K562 (cell line): ENCODE data around the gene UTP14C. TPM values are rescaled to one million over a fixed set of nuclear protein-coding genes. Genes with fewer than 3 reads are reported as not detected.

Experiments
- E2F5 ChIP-seq: sonication (generic); formaldehyde crosslinking; IDR thresholded peaks from 2 replicates; pipeline ENCODE4 v1.8.0; 2022; ENCODE audit warnings: mild to moderate bottlenecking, missing genetic modification reagents
- ETS1 ChIP-seq: conservative IDR thresholded peaks from 2 replicates; pipeline ENCODE4 v1.6.1; 2011; ENCODE audit warnings: low read depth, mild to moderate bottlenecking, low read length; ENCODE audit not compliant: control insufficient read depth
- ETV5 ChIP-seq: sonication (generic); formaldehyde crosslinking; IDR thresholded peaks from 2 replicates; pipeline ENCODE4 v1.4.0; 2020; ENCODE audit warnings: low read depth, mild to moderate bottlenecking, missing genetic modification reagents
- FOSL1 ChIP-seq: fragments of 200-800 bp; sonication (Bioruptor generic); conservative IDR thresholded peaks from 2 replicates; pipeline ENCODE4 v1.6.1; 2016; ENCODE audit warnings: missing genetic modification characterization, missing compliant biosample characterization
- FOXP4 ChIP-seq: sonication (generic); formaldehyde crosslinking; IDR thresholded peaks from 2 replicates; pipeline ENCODE4 v1.8.0; 2022; ENCODE audit warnings: mild to moderate bottlenecking, missing genetic modification reagents, borderline replicate concordance
- HNRNPL ChIP-seq: fragments of 200-400 bp; formaldehyde crosslinking; IDR thresholded peaks from 2 replicates; pipeline ENCODE4 v1.6.1; 2017; ENCODE audit warnings: low read depth, mild to moderate bottlenecking, low read length
- HNRNPLL ChIP-seq: fragments of 200-400 bp; formaldehyde crosslinking; IDR thresholded peaks from 2 replicates; pipeline ENCODE4 v1.6.1; 2017; ENCODE audit warnings: low read length, low read depth, mild to moderate bottlenecking; ENCODE audit not compliant: poor library complexity, severe bottlenecking
- MAFG ChIP-seq: fragments of 450-650 bp; conservative IDR thresholded peaks from 2 replicates; pipeline ENCODE4 v1.6.1; 2016; ENCODE audit warnings: missing genetic modification characterization, missing compliant biosample characterization
- PBX2 ChIP-seq, 2 experiments: IDR thresholded peaks in 1 of 2; conservative IDR thresholded peaks in 1 of 2; 2 replicates each; pipeline ENCODE4 v1.6.1; 2016; ENCODE audit warnings: low read depth in 2 of 2, mild to moderate bottlenecking in 1 of 2, missing compliant biosample characterization in 1 of 2, missing genetic modification characterization in 1 of 2, moderate library complexity in 1 of 2
- PKNOX1 ChIP-seq: fragments of 450-650 bp; IDR thresholded peaks from 2 replicates; pipeline ENCODE4 v1.6.1; 2016
- PPARD ChIP-seq: fragments of 250-450 bp; sonication (Bioruptor Pico); IDR thresholded peaks from 2 replicates; pipeline ENCODE4 v1.8.0; 2022; ENCODE audit warnings: inconsistent platforms, mild to moderate bottlenecking, moderate library complexity
- SLC30A9 ChIP-seq: fragments of 250-450 bp; sonication (Bioruptor Pico); IDR thresholded peaks from 2 replicates; pipeline ENCODE4 v1.8.0; 2022; ENCODE audit warnings: mild to moderate bottlenecking, moderate library complexity
- SP1 ChIP-seq: sonication (generic); formaldehyde crosslinking; IDR thresholded peaks from 2 replicates; pipeline ENCODE4 v1.8.1; 2022; ENCODE audit warnings: mild to moderate bottlenecking, missing genetic modification reagents
- STAT5B ChIP-seq: fragments of 250-450 bp; sonication (Bioruptor Pico); IDR thresholded peaks from 2 replicates; pipeline ENCODE4 v1.8.0; 2021; ENCODE audit warnings: mild to moderate bottlenecking, inconsistent platforms
- ZBTB33 ChIP-seq: sonication (generic); formaldehyde crosslinking; IDR thresholded peaks from 2 replicates; pipeline ENCODE4 v1.8.1; 2023; ENCODE audit warnings: mild to moderate bottlenecking, missing genetic modification reagents
- polyA plus RNA-seq, 8 experiments: library from polyadenylated mRNA; depleted of rRNA in 4 of 8; stranded (reverse) in 5 of 8; unstranded in 3 of 8; fragments of >200 nt; fragmentation: Nextera tagmentation in 2 of 8; fragmentation: Illumina TruSeq in 1 of 8; extraction: Ambion mirVana in 2 of 8; extraction: Trizol in 1 of 8; gene quantifications; 2 replicates each; pipeline versions ENCODE4 v1.2.1 to v1.2.3, GENCODE V29; 2011 to 2014; ENCODE audit warnings: inconsistent platforms in 1 of 8, missing spikeins in 1 of 8
- total RNA-seq, 7 experiments: library from RNA; depleted of rRNA in 6 of 7; stranded (reverse); fragments of >200 nt in 6 of 7; fragmentation: Illumina TruSeq in 2 of 7; extraction: Trizol in 2 of 7; gene quantifications; 2 replicates each; pipeline versions ENCODE4 v1.2.1 to v1.2.3, GENCODE V29; 2011 to 2021; ENCODE audit warnings: low replicate concordance in 1 of 7

Gene UTP14C
- total and polyA plus RNA-seq, 9 of the 15 experiments (the other 6 are each of a cell fraction or from before 2014, with no cell fraction given): 3.4 to 10.3 (median 6.0) TPM

- TF ChIP-seq ETV5 (0 out of 2 replicates have a peak, but pooled peaks have one; percentile 31), PKNOX1 (peak; percentile 99), FOXP4 (CRISPR knock-in tag) (no peak), PBX2 (CRISPR knock-in tag; IDR thresholded peaks at IDR 0.05; ENCODE audit: low read depth) (peak; percentile 86), PBX2 (tag; conservative IDR thresholded peaks at IDR 0.05; ENCODE audit: low read depth) (peak; percentile 93), STAT5B (no peak), HNRNPL (peak; percentile 80), MAFG (tag) (no peak), ETS1 (peak; percentile 52; the same call in 1 of the 2 replicates), SLC30A9 (CRISPR knock-in tag) (no peak), PPARD (CRISPR knock-in tag) (no peak), ZBTB33 (CRISPR knock-in tag) (no peak), FOSL1 (no peak), E2F5 (CRISPR knock-in tag) (no peak), HNRNPLL (no peak), SP1 (CRISPR knock-in tag) (peak; percentile 96)
Observed at GRCh38 chr13:52011632-52012511, 12.6 kb upstream of the UTP14C start, which contains the start of gene ALG11 (continued).
